SK-N-SH (cell line): Measurements from ENCODE around the gene NFIA. TPM values are rescaled to one million over a fixed set of nuclear protein-coding genes. Genes with fewer than 3 reads are reported as not detected.
"Not testable (repeated sequence)": the region's sequence is repeated elsewhere in the genome, so short reads cannot be mapped to it uniquely, and the experiment has no call there.

Source experiments
- CTCF ChIA-PET: fragments of 300-600, 350-600 bp; formaldehyde crosslinking; extraction: SDS; loops from one replicate; lab custom pipeline; 2021; lab: Yijun Ruan, JAX
- POLR2A ChIA-PET: fragments of 350-600 bp; sonication (Branson Sonifier 250); formaldehyde crosslinking; extraction: SDS; loops from one replicate; lab custom pipeline; 2020; ENCODE audit warnings: antibody characterized with exemption, inconsistent platforms; lab: Yijun Ruan, JAX
- DNase-seq: peaks from one replicate; pipeline ENCODE4 v3.0.0; 2012
- H2AFZ ChIP-seq: fragments of 200-600 bp; sonication (generic); 2 replicates; pipeline ENCODE4 v1.8.1; 2016; ENCODE audit warnings: antibody characterized with exemption, mild to moderate bottlenecking, low read depth
- H3F3A ChIP-seq: fragments of 200-600 bp; sonication (generic); replicated peaks from 2 replicates; pipeline ENCODE3; 2016; ENCODE audit warnings: antibody characterized with exemption, mild to moderate bottlenecking; ENCODE audit not compliant: insufficient read depth
- H3K27ac ChIP-seq, 2 experiments: fragments of 200-500 bp in 1 of 2; fragments of 200-600 bp in 1 of 2; sonication (Bioruptor generic) in 1 of 2; sonication (generic), shearing (Covaris generic) in 1 of 2; 2 replicates each; pipeline versions ENCODE4 v1.5.1 to v1.6.1; 2014 to 2016; ENCODE audit warnings: low read depth in 2 of 2, inconsistent platforms in 1 of 2, low read length in 1 of 2, mild to moderate bottlenecking in 1 of 2, mixed read lengths in 1 of 2
- H3K27me3 ChIP-seq: fragments of 200-600 bp; sonication (generic), shearing (Covaris generic); 2 replicates; pipeline ENCODE4 v1.6.1; 2016; ENCODE audit warnings: mixed run types; ENCODE audit not compliant: insufficient read depth
- H3K36me3 ChIP-seq, 2 experiments: fragments of 200-500 bp in 1 of 2; fragments of 200-600 bp in 1 of 2; sonication (Bioruptor generic) in 1 of 2; sonication (generic) in 1 of 2; replicated peaks in 1 of 2; 2 replicates each; pipeline versions ENCODE3 to v1.5.1; 2014 to 2016; ENCODE audit warnings: low read length in 1 of 2, mild to moderate bottlenecking in 1 of 2; ENCODE audit not compliant: insufficient read depth in 2 of 2, control insufficient read depth in 1 of 2
- H3K4me1 ChIP-seq, 2 experiments: fragments of 200-500 bp in 1 of 2; fragments of 200-600 bp in 1 of 2; sonication (Bioruptor generic) in 1 of 2; sonication (generic), shearing (Covaris generic) in 1 of 2; 2 replicates each; pipeline versions ENCODE4 v1.5.1 to v1.6.1; 2014 to 2016; ENCODE audit warnings: low read depth in 1 of 2, low read length in 1 of 2, mixed run types in 1 of 2; ENCODE audit not compliant: insufficient read depth in 2 of 2, control insufficient read depth in 1 of 2
- H3K4me2 ChIP-seq: fragments of 200-600 bp; sonication (generic), shearing (Covaris generic); 2 replicates; pipeline ENCODE4 v1.6.1; 2017; ENCODE audit warnings: mixed run types
- H3K4me3 ChIP-seq, 2 experiments: fragments of 200-500 bp in 1 of 2; fragments of 200-600 bp in 1 of 2; sonication (Bioruptor generic) in 1 of 2; sonication (generic), shearing (Covaris generic) in 1 of 2; 2 replicates each; pipeline versions ENCODE4 v1.5.1 to v1.8.1; 2014 to 2016; ENCODE audit warnings: low read depth in 2 of 2, inconsistent platforms in 1 of 2, low read length in 1 of 2, mild to moderate bottlenecking in 1 of 2, mixed read lengths in 1 of 2, moderate library complexity in 1 of 2
- H3K79me2 ChIP-seq: fragments of 200-600 bp; sonication (generic); 2 replicates; pipeline ENCODE4 v1.8.1; 2017; ENCODE audit warnings: mild to moderate bottlenecking; ENCODE audit not compliant: insufficient read depth
- H3K9ac ChIP-seq: fragments of 200-600 bp; sonication (generic); 2 replicates; pipeline ENCODE4 v1.6.1; 2017; ENCODE audit warnings: mixed run types
- H3K9me2 ChIP-seq: fragments of 200-600 bp; sonication (generic); 2 replicates; pipeline ENCODE4 v1.6.1; 2017; ENCODE audit warnings: mixed run types
- H3K9me3 ChIP-seq: fragments of 200-600 bp; sonication (generic); 2 replicates; pipeline ENCODE4 v1.6.1; 2017; ENCODE audit warnings: mixed run types, mild to moderate bottlenecking, moderate library complexity
- H4K20me1 ChIP-seq: fragments of 200-600 bp; sonication (generic); 2 replicates; pipeline ENCODE4 v1.6.1; 2017; ENCODE audit warnings: mild to moderate bottlenecking, mixed run types; ENCODE audit not compliant: insufficient read depth
- EZH2phosphoT487 ChIP-seq: fragments of 200-600 bp; sonication (generic); IDR thresholded peaks from 2 replicates; pipeline ENCODE4 v1.6.1; 2017; ENCODE audit warnings: low read depth, mixed run types, mild to moderate bottlenecking, antibody characterized with exemption, moderate library complexity, borderline replicate concordance
- FOSL2 ChIP-seq: IDR thresholded peaks from 2 replicates; pipeline ENCODE4 v1.4.0; 2012; ENCODE audit warnings: low read depth, mild to moderate bottlenecking, moderate library complexity, borderline replicate concordance
- NRF1 ChIP-seq: IDR thresholded peaks from 2 replicates; pipeline ENCODE4 v1.6.1; 2012; ENCODE audit warnings: low read depth, mild to moderate bottlenecking, low read length
- POLR2AphosphoS5 ChIP-seq: IDR thresholded peaks from 2 replicates; pipeline ENCODE4 v1.6.1; 2012; ENCODE audit warnings: low read depth, low read length
- RCOR1 ChIP-seq: fragments of 150-350 bp; IDR thresholded peaks from 2 replicates; pipeline ENCODE4 v1.6.1; 2017; ENCODE audit warnings: antibody characterized with exemption, low read length
- SIN3A ChIP-seq: IDR thresholded peaks from 2 replicates; pipeline ENCODE4 v1.6.1; 2012; ENCODE audit warnings: low read depth, mild to moderate bottlenecking, low read length, moderate library complexity, borderline replicate concordance
- TCF12 ChIP-seq: IDR thresholded peaks from 2 replicates; pipeline ENCODE4 v1.4.0; 2012
- TEAD4 ChIP-seq: IDR thresholded peaks from 2 replicates; pipeline ENCODE4 v1.4.0; 2012; ENCODE audit warnings: mild to moderate bottlenecking, borderline replicate concordance; ENCODE audit not compliant: insufficient read depth
- WGBS: methylation state at CpG from one replicate; pipeline ENCODE4 v1.1.6; 2017; ENCODE audit warnings: low lambda C conversion rate; 5-methylcytosine and 5-hydroxymethylcytosine counted together
- polyA plus RNA-seq, 3 experiments: library from polyadenylated mRNA; depleted of rRNA; stranded (reverse); fragments of >200 nt; gene quantifications; 2 replicates each; pipeline ENCODE4 v1.2.3, GENCODE V29; 2012
- TF ChIP-seq, protein P1 (sequence below): IDR thresholded peaks from 2 replicates; pipeline ENCODE4 v1.4.0; 2012; ENCODE audit warnings: low read depth, borderline replicate concordance

The NFIA gene
- polyA plus RNA-seq, 1 of the 3 experiments (the other 2 are of a cell fraction) = 3.3 TPM

GRCh38 chr1:61124696-61125095 lies 42.3 kb downstream of the NFIA start:
- TF ChIP-seq, protein P1, sequence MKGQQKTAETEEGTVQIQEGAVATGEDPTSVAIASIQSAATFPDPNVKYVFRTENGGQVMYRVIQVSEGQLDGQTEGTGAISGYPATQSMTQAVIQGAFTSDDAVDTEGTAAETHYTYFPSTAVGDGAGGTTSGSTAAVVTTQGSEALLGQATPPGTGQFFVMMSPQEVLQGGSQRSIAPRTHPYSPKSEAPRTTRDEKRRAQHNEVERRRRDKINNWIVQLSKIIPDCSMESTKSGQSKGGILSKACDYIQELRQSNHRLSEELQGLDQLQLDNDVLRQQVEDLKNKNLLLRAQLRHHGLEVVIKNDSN = no peak
- TF ChIP-seq TEAD4 (no peak), SIN3A (no peak), RCOR1 (no peak), EZH2phosphoT487 (no peak), POLR2AphosphoS5 (no peak)
- no peak overlapping the region for H3K4me3 ChIP-seq
- no peaks in the 10 kb centered on the region for H3K36me3 ChIP-seq
- POLR2A ChIA-PET = no interaction called here
- H3K4me1 ChIP-seq = peaks cover 13 to 17% of the 10 kb centered on the region in 2 experiments; a peak in 3 of 4 replicates
- no peak overlapping the region for H2AFZ ChIP-seq
- DNase-seq = no peak
- H3K9me2 ChIP-seq = no peaks in the 10 kb centered on the region
- no peaks in the 10 kb centered on the region for H3K27me3 ChIP-seq
- H4K20me1 ChIP-seq = no peaks in the 10 kb centered on the region
- CTCF ChIA-PET = no interaction called here
- no peaks in the 10 kb centered on the region for H3F3A ChIP-seq
- H3K9ac ChIP-seq = no peak overlapping the region
- peaks cover 7% of the 10 kb centered on the region; the same call in 1 of the 2 replicates for H3K79me2 ChIP-seq
- H3K27ac ChIP-seq = no peak overlapping the region
- no peak overlapping the region for H3K4me2 ChIP-seq
- H3K9me3 ChIP-seq = no peaks in the 10 kb centered on the region
- WGBS = 95% methylated on average over 3 of the region's 3 CpGs

DNA sequence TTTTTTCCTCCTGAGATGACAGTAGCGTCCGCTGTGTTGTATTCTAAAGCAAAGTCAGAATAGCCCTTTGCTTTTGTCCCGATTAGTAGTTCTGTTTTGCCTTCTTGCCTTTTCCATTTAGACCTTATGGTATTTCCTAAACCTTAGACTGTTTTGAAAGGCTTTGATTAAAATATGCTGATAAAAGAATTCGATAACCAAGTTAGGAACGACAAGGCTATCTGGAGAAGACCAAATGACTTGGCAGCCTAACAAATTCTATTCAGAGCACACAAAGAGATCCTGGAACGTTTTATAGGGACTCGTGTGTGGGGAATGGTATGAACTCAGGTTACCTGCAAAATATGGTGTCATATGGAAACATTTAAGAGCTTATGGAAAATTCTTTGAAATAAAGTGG lies 42.9 kb downstream of the NFIA start:
- Histone ChIP-seq H2AFZ (no peak overlapping the region), H3K9ac (no peak overlapping the region), H3K4me1 (peaks cover 12% of the 10 kb centered on the region in 2 experiments; a peak in 3 of 4 replicates), H3K36me3 (no peaks in the 10 kb centered on the region), H4K20me1 (no peaks in the 10 kb centered on the region), H3K27ac (peak overlapping the region in 1 of 2 experiments; percentile 28; a peak in 1 of 4 replicates), H3K4me2 (no peak overlapping the region), H3K9me2 (no peaks in the 10 kb centered on the region), H3K79me2 (peaks cover 7% of the 10 kb centered on the region; the same call in 1 of the 2 replicates), H3K4me3 (no peak overlapping the region), H3K27me3 (no peaks in the 10 kb centered on the region), H3K9me3 (no peaks in the 10 kb centered on the region), H3F3A (no peaks in the 10 kb centered on the region)
- 45% methylated on average over 7 of the region's 7 CpGs for WGBS
- ChIA-PET POLR2A (no interaction called here), CTCF (interaction anchor here (0.8 kb wide), 1 partner anchor 32 kb away, joined by 3 read pairs; no protein-coding TSS in a partner anchor)
- TF ChIP-seq FOSL2 (no peak), TCF12 (peak; percentile 34; the same call in 1 of the 2 replicates)
- DNase-seq = no peak

- H3K4me1 ChIP-seq = peaks cover 10 to 13% of the 10 kb centered on the region in 2 experiments; a peak in 3 of 4 replicates
- no peak for DNase-seq
- no peak overlapping the region for H2AFZ ChIP-seq
- peak overlapping the region in 1 of 2 experiments; percentile 34; a peak in 2 of 4 replicates for H3K27ac ChIP-seq
- no peaks in the 10 kb centered on the region for H4K20me1 ChIP-seq
- CTCF ChIA-PET = interaction anchor here (0.8 kb wide), 2 partner anchors 31 to 32 kb away, joined by 3 to 4 read pairs; no protein-coding TSS in a partner anchor
- no peak overlapping the region for H3K9ac ChIP-seq
- H3F3A ChIP-seq = no peaks in the 10 kb centered on the region
- H3K79me2 ChIP-seq = peaks cover 7% of the 10 kb centered on the region; the same call in 1 of the 2 replicates
- H3K4me3 ChIP-seq = no peak overlapping the region
- WGBS = 77% methylated on average over 3 of the region's 3 CpGs
- H3K9me3 ChIP-seq = no peaks in the 10 kb centered on the region
- H3K27me3 ChIP-seq = no peaks in the 10 kb centered on the region
- no peak for TF ChIP-seq NRF1
- no peak overlapping the region for H3K4me2 ChIP-seq
- no peaks in the 10 kb centered on the region for H3K9me2 ChIP-seq
- H3K36me3 ChIP-seq = no peaks in the 10 kb centered on the region
- POLR2A ChIA-PET = no interaction called here
These were observed 43.5 kb downstream of the NFIA start for GRCh38 chr1:61125895-61126294.

DNA sequence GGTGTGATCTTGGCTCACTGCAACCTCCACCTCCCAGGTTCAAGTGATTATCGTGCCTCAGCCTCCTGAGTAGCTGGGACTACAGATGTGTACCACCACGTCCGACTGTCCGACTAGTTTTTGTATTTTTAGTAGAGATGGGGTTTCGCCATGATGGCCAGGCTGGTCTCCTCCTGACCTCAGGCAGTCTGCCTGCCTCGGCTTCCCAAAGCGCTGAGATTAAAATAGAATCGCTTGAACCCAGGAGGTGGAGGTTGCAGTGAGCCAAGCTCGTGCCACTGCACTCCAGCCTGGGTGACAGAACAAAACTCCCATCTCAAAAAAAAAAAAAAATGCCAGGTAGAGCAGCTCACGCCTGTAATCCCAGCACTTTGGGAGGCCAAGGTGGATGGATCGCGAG lies 44.5 kb downstream of the NFIA start:
- POLR2A ChIA-PET, H2AFZ ChIP-seq, H3K4me3 ChIP-seq, H3F3A ChIP-seq, H3K9ac ChIP-seq, H3K79me2 ChIP-seq, H3K9me3 ChIP-seq, H4K20me1 ChIP-seq, H3K27me3 ChIP-seq, CTCF ChIA-PET, H3K27ac ChIP-seq, DNase-seq, H3K9me2 ChIP-seq, H3K36me3 ChIP-seq, H3K4me2 ChIP-seq: not testable (repeated sequence)
- H3K4me1 ChIP-seq = peaks cover 8 to 20% of the 10 kb centered on the region in 2 experiments; a peak in 3 of 4 replicates
- WGBS = 96% methylated on average over 12 of the region's 12 CpGs
